HG02798 (cell line): Measurements from ENCODE around the gene TTR.
A peak's percentile ranks its signal among the peaks of the same experiment; 100 is the strongest.

Experiments
- ATAC-seq: cut with Tn5 transposase; IDR thresholded peaks from one replicate; pipeline ENCODE4 v1.9.1; 2021; ENCODE audit warnings: mild to moderate bottlenecking; ENCODE audit not compliant: unreplicated experiment, poor library complexity

The TTR gene

GRCh38 chr18:31612124-31612523 is 20.4 kb downstream of the TTR start:
- no peak for ATAC-seq

GRCh38 chr18:31614044-31614443 is 22.4 kb downstream of the TTR start:
- ATAC-seq = no peak

- ATAC-seq = no peak
Observed at GRCh38 chr18:31616586-31616985, 24.9 kb downstream of the TTR start.

GRCh38 chr18:31617031-31617717 is 25.5 kb downstream of the TTR start:
- ATAC-seq = no peak

- ATAC-seq = no peak
Observed at GRCh38 chr18:31618801-31619200, 27.1 kb downstream of the TTR start.

- no peak for ATAC-seq
Observed at GRCh38 chr18:31619291-31619690, 27.6 kb downstream of the TTR start.

- no peak for ATAC-seq
Observed at GRCh38 chr18:31624892-31625640, 33.4 kb downstream of the TTR start.

GRCh38 chr18:31626409-31626808 is 34.7 kb downstream of the TTR start:
- ATAC-seq = no peak

- no peak for ATAC-seq
Observed at GRCh38 chr18:31630549-31630948, 38.9 kb downstream of the TTR start.

GRCh38 chr18:31631526-31631925 is 39.8 kb downstream of the TTR start:
- no peak for ATAC-seq

- ATAC-seq = no peak
Observed at GRCh38 chr18:31632356-31632755, 40.7 kb downstream of the TTR start.

GRCh38 chr18:31633392-31634330 is 42.0 kb downstream of the TTR start:
- peak; percentile 21 for ATAC-seq

GRCh38 chr18:31634331-31634713 is 42.6 kb downstream of the TTR start:
- ATAC-seq = peak; percentile 98

- no peak for ATAC-seq
Observed at GRCh38 chr18:31636387-31636786, 44.7 kb downstream of the TTR start.

GRCh38 chr18:31637445-31637844 is 45.8 kb downstream of the TTR start:
- ATAC-seq = no peak

GRCh38 chr18:31643003-31643402 is 51.3 kb downstream of the TTR start:
- ATAC-seq = no peak

GRCh38 chr18:31645411-31645810 is 53.7 kb downstream of the TTR start:
- ATAC-seq = no peak

- no peak for ATAC-seq
Observed at GRCh38 chr18:31646332-31647126, 54.9 kb downstream of the TTR start.

- ATAC-seq = no peak
Observed at GRCh38 chr18:31647127-31647753, 55.6 kb downstream of the TTR start.
